ENCODE results near the gene CYB5A.

CYB5A gene

GRCh38 chr18:74294526-74294925, 2.8 kb upstream of the CYB5A start:
- TF ChIP-seq ZFX (IDR thresholded peaks at IDR 0.05; ENCODE audit: borderline replicate concordance) (no peak), CTCF (IDR thresholded peaks at IDR 0.05) (no peak)
- no peak overlapping the region for H3K27ac ChIP-seq

GRCh38 chr18:74292982-74293381, 1.2 kb upstream of the CYB5A start:
- H3K27ac ChIP-seq: peak overlapping the region; percentile 79; the same call in 1 of the 2 replicates

DNA sequence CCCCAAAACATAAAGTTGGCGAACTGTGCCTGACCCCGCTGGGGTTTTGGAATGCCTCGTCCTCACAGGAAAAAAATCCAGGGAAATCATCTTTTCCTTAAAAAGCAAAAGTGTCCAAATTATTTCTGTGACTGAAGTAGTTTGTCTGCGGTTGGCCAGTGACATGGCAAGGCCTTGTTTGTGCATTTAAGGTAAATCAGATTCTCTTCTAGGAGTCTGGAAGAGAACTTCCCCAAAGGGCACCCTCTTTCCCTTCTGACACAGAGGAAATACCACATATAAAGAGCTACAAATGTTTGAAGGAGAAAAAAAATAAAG, 737 bp upstream of the CYB5A start:
- TF ChIP-seq ZFX (IDR thresholded peaks at IDR 0.05; ENCODE audit: borderline replicate concordance) (no peak), CTCF (IDR thresholded peaks at IDR 0.05) (no peak)
- H3K27ac ChIP-seq: peak overlapping the region; percentile 79

GRCh38 chr18:74291472-74291770, 342 bp downstream of the CYB5A start:
- H3K27ac ChIP-seq: peak overlapping the region; percentile 79
- TF ChIP-seq CTCF (IDR thresholded peaks at IDR 0.05) (no peak), ZFX (IDR thresholded peaks at IDR 0.05; ENCODE audit: borderline replicate concordance) (no peak)

- no peak overlapping the region for H3K27ac ChIP-seq
- no peak for TF ChIP-seq CTCF (IDR thresholded peaks at IDR 0.05)
- no peak for TF ChIP-seq ZFX (IDR thresholded peaks at IDR 0.05; ENCODE audit: borderline replicate concordance)
These were observed 830 bp downstream of the CYB5A start for GRCh38 chr18:74290794-74291471.

DNA sequence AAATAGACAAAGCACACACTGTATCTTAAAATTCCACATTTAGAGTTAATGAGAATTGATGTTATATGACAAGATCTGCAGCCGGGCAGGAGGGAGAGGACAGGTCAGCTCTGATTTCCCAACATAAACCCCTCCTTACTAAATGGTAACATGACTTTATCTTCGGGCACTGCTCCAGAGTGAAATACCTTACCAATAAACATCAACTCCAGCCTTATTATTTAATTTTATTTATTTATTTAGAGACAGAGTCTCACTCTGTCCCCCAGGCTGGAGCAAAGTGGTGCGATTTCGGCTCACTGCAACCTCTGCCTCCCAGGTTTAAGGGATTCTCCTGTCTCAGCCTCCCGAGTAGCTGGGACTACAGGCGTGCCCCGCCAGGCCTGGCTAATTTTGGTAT, 1.7 kb downstream of the CYB5A start:
- H3K27ac ChIP-seq: no peak overlapping the region
- TF ChIP-seq ZFX (IDR thresholded peaks at IDR 0.05; ENCODE audit: borderline replicate concordance) (no peak), CTCF (IDR thresholded peaks at IDR 0.05) (no peak)

DNA sequence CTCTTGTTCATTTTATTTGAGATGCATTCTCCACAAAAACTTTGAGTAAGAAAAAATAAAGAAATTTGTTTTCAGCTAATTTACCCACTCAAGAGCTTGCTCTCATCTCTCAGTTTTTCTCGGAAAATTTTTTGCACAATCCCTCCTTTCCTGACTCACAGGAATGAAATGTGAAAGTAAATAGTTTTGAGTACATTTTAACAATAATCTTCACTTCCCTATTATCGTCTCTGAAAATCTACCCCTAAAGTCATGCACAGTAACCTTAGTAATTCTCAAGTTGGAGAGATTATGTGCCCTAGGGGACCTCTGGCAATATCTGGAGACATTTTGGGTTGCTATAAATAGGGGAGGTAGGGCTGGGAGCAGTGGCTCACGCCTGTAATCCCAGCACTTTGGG, 2.6 kb downstream of the CYB5A start:
- H3K27ac ChIP-seq: no peak overlapping the region
- TF ChIP-seq ZFX (IDR thresholded peaks at IDR 0.05; ENCODE audit: borderline replicate concordance): no peak
- no peak for TF ChIP-seq CTCF (IDR thresholded peaks at IDR 0.05)

- no peak overlapping the region for H3K27ac ChIP-seq
- TF ChIP-seq ZFX (IDR thresholded peaks at IDR 0.05; ENCODE audit: borderline replicate concordance) (no peak), CTCF (IDR thresholded peaks at IDR 0.05) (no peak)
These were observed 3.0 kb downstream of the CYB5A start for GRCh38 chr18:74288730-74289129.

Measured in 22Rv1 (cell line).